OCI-LY1 (cell line): ENCODE results near the gene SIDT1.

Experiments used
- H2AFZ ChIP-seq: fragments of 200-600 bp; sonication (generic), shearing (Covaris generic); 2 replicates; pipeline ENCODE4 v1.6.0; 2014; ENCODE audit warnings: antibody characterized with exemption, mild to moderate bottlenecking, low read length
- H3F3A ChIP-seq: fragments of 200-600 bp; sonication (generic), shearing (Covaris generic); 2 replicates; pipeline ENCODE4 v1.6.0; 2014; ENCODE audit warnings: mild to moderate bottlenecking, antibody characterized with exemption, low read length, moderate library complexity; ENCODE audit not compliant: insufficient read depth
- H3K27ac ChIP-seq: fragments of 200-600 bp; sonication (generic); 2 replicates; pipeline ENCODE4 v1.5.1; 2014; ENCODE audit warnings: low read length, mixed run types, mild to moderate bottlenecking, low read depth; ENCODE audit not compliant: poor library complexity, severe bottlenecking
- H3K27me3 ChIP-seq: fragments of 200-600 bp; sonication (generic); 2 replicates; pipeline ENCODE4 v1.6.0; 2014; ENCODE audit warnings: antibody characterized with exemption, mild to moderate bottlenecking, low read length, moderate library complexity; ENCODE audit not compliant: insufficient read depth
- H3K36me3 ChIP-seq: fragments of 200-600 bp; sonication (generic); 2 replicates; pipeline ENCODE4 v1.6.1; 2014; ENCODE audit warnings: mild to moderate bottlenecking, antibody characterized with exemption, low read length, moderate library complexity, mixed read lengths; ENCODE audit not compliant: insufficient read depth
- H3K4me1 ChIP-seq: fragments of 200-600 bp; sonication (generic); 2 replicates; pipeline ENCODE4 v1.5.1; 2014; ENCODE audit warnings: mild to moderate bottlenecking, low read length, moderate library complexity; ENCODE audit not compliant: insufficient read depth, severe bottlenecking
- H3K4me2 ChIP-seq: fragments of 200-600 bp; sonication (generic), shearing (Covaris generic); 2 replicates; pipeline ENCODE4 v1.6.1; 2014; ENCODE audit warnings: low read length
- H3K4me3 ChIP-seq: fragments of 200-600 bp; sonication (generic); 2 replicates; pipeline ENCODE4 v1.5.1; 2014; ENCODE audit warnings: low read length, low read depth, mild to moderate bottlenecking, mixed read lengths; ENCODE audit not compliant: poor library complexity, severe bottlenecking
- H3K79me2 ChIP-seq: fragments of 200-600 bp; shearing (Covaris generic); 2 replicates; pipeline ENCODE4 v1.6.1; 2016; ENCODE audit warnings: mixed run types, low read length, mixed read lengths; ENCODE audit not compliant: insufficient read depth
- H3K9ac ChIP-seq: fragments of 200-600 bp; sonication (generic), shearing (Covaris generic); 2 replicates; pipeline ENCODE4 v1.6.1; 2014; ENCODE audit warnings: mild to moderate bottlenecking, low read length, mixed read lengths
- H3K9me2 ChIP-seq: fragments of 200-600 bp; sonication (generic), shearing (Covaris generic); 2 replicates; pipeline ENCODE4 v1.6.1; 2014; ENCODE audit warnings: low read depth, mild to moderate bottlenecking, low read length, mixed read lengths
- H3K9me3 ChIP-seq: fragments of 200-600 bp; shearing (Covaris generic); 2 replicates; pipeline ENCODE4 v1.6.1; 2014; ENCODE audit warnings: low read length, mixed read lengths
- H4K20me1 ChIP-seq: fragments of 200-600 bp; sonication (generic), shearing (Covaris generic); 2 replicates; pipeline ENCODE4 v1.6.0; 2016; ENCODE audit warnings: mild to moderate bottlenecking, low read length; ENCODE audit not compliant: insufficient read depth
- EZH2 ChIP-seq: fragments of 200-600 bp; sonication (generic), shearing (Covaris generic); IDR thresholded peaks from 2 replicates; pipeline ENCODE4 v1.8.0; 2017; ENCODE audit warnings: borderline replicate concordance, mixed run types, mild to moderate bottlenecking, antibody characterized with exemption, low read length, moderate library complexity, mixed read lengths
- TF ChIP-seq, protein P1 (sequence below): fragments of 200-600 bp; sonication (generic), shearing (Covaris generic); IDR thresholded peaks from 2 replicates; pipeline ENCODE4 v1.5.1; 2017; ENCODE audit warnings: mild to moderate bottlenecking, antibody characterized with exemption, low read length, moderate library complexity, mixed read lengths

The SIDT1 gene

DNA sequence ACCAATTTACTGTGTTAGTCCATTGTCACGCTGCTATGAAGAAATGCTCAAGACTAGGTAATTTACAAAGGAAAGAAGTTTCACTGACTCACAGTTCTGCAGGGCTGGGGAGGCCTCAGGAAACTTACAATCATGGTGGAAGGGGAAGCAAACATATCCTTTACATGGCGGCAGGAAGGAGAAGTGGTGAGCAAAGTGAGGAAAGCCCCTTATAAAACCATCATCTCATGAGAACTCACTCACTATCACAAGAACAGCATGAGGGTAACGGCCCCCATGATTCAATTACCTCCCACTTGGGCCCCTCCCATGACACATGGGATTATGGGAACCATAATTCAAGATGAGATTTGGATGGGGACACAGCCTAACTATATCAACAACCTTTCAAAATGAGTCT, 143.9 kb downstream of the SIDT1 start:
- H3K4me1 ChIP-seq: peaks cover 8% of the 10 kb centered on the region
- no peak for TF ChIP-seq EZH2
- TF ChIP-seq, protein P1, sequence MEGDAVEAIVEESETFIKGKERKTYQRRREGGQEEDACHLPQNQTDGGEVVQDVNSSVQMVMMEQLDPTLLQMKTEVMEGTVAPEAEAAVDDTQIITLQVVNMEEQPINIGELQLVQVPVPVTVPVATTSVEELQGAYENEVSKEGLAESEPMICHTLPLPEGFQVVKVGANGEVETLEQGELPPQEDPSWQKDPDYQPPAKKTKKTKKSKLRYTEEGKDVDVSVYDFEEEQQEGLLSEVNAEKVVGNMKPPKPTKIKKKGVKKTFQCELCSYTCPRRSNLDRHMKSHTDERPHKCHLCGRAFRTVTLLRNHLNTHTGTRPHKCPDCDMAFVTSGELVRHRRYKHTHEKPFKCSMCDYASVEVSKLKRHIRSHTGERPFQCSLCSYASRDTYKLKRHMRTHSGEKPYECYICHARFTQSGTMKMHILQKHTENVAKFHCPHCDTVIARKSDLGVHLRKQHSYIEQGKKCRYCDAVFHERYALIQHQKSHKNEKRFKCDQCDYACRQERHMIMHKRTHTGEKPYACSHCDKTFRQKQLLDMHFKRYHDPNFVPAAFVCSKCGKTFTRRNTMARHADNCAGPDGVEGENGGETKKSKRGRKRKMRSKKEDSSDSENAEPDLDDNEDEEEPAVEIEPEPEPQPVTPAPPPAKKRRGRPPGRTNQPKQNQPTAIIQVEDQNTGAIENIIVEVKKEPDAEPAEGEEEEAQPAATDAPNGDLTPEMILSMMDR: no peak
- H3K79me2 ChIP-seq: no peaks in the 10 kb centered on the region
- H3K9me3 ChIP-seq: no peaks in the 10 kb centered on the region
- no peak overlapping the region for H3K27ac ChIP-seq
- no peaks in the 10 kb centered on the region for H3F3A ChIP-seq
- no peaks in the 10 kb centered on the region for H4K20me1 ChIP-seq
- no peaks in the 10 kb centered on the region for H3K27me3 ChIP-seq
- H2AFZ ChIP-seq: no peak overlapping the region
- H3K4me2 ChIP-seq: no peak overlapping the region
- peaks cover 3% of the 10 kb centered on the region; the same call in 1 of the 2 replicates for H3K36me3 ChIP-seq
- H3K9ac ChIP-seq: no peak overlapping the region
- no peak overlapping the region for H3K4me3 ChIP-seq
- no peaks in the 10 kb centered on the region for H3K9me2 ChIP-seq

DNA sequence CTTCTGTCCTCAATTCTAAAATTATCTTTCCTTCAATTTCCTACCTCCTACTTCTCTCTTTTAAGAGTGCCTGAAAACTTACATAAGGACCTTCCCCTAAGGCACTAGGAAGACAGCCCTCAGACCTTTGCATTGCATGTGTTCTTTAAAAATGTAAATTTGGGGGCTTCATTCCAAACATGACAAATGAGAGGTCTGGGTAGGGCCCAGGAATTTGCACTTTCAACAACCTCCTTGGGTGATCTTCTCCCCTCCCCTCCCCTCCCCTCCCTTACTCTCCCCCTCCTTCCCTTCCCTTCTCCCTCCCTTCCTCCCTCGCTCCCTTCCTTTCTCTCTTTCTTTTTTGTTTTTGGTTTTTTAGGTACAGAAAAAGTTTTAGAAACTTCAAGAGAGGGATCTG, 145.4 kb downstream of the SIDT1 start:
- Histone ChIP-seq H3K9ac (no peak overlapping the region), H3K79me2 (no peaks in the 10 kb centered on the region)

DNA sequence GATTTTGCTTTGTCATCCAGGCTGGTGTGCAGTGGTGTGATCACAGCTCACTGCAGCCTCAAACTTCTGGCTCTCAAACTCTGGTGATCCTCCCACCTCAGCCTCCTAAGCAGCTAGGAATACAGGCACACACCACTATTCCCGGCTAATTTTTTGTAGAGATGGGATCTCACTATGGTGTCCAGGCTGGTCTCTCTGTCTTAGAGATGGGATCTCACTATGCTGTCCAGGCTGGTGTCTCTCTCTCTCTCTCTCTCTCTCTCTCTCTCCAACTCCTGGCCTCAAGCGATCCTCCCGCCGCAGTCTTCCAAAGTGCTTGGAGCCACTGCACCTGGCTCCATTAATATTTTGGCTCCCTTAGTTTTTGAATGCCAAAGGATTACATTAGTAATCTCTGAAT, 146.4 kb downstream of the SIDT1 start:
- no peak overlapping the region for H3K4me3 ChIP-seq
- H3K9me2 ChIP-seq: no peaks in the 10 kb centered on the region

More for the DNA sequence above, 145.4 kb downstream of the SIDT1 start:
- Histone ChIP-seq H4K20me1 (no peaks in the 10 kb centered on the region), H3K4me2 (no peak overlapping the region), H3F3A (no peaks in the 10 kb centered on the region), H3K4me3 (no peak overlapping the region), H3K9me2 (no peaks in the 10 kb centered on the region), H3K27ac (no peak overlapping the region), H3K36me3 (peaks cover 3% of the 10 kb centered on the region; the same call in 1 of the 2 replicates), H3K9me3 (no peaks in the 10 kb centered on the region), H3K4me1 (peaks cover 8% of the 10 kb centered on the region), H2AFZ (no peak overlapping the region), H3K27me3 (no peaks in the 10 kb centered on the region)
- TF ChIP-seq, protein P1: no peak
- TF ChIP-seq EZH2: no peak

More for the DNA sequence above, 146.4 kb downstream of the SIDT1 start:
- H3K27me3 ChIP-seq: no peaks in the 10 kb centered on the region
- no peak overlapping the region for H3K4me2 ChIP-seq
- no peak overlapping the region for H3K27ac ChIP-seq
- H3K36me3 ChIP-seq: peaks cover 3% of the 10 kb centered on the region; the same call in 1 of the 2 replicates
- no peak overlapping the region for H3K9ac ChIP-seq
- no peaks in the 10 kb centered on the region for H4K20me1 ChIP-seq
- H2AFZ ChIP-seq: no peak overlapping the region
- TF ChIP-seq, protein P1: no peak
- TF ChIP-seq EZH2: no peak
- no peaks in the 10 kb centered on the region for H3K9me3 ChIP-seq
- no peaks in the 10 kb centered on the region for H3K79me2 ChIP-seq
- no peaks in the 10 kb centered on the region for H3F3A ChIP-seq
- peaks cover 4% of the 10 kb centered on the region for H3K4me1 ChIP-seq
